Neural cell (in vitro differentiated cells): Measurements from ENCODE around the gene ZNF14. TPM values are rescaled to one million over a fixed set of nuclear protein-coding genes. Genes with fewer than 3 reads are reported as not detected.

Experiments used
- H2AFZ ChIP-seq: fragments of 200-600, 300-800 bp; sonication (generic), shearing (Covaris generic); 2 replicates; pipeline ENCODE4 v1.6.0; 2014; ENCODE audit warnings: low read depth, mild to moderate bottlenecking, antibody characterized with exemption, low read length, moderate library complexity
- H3F3A ChIP-seq: fragments of 200-600 bp; shearing (Covaris generic); 2 replicates; pipeline ENCODE4 v1.6.1; 2016; ENCODE audit warnings: mild to moderate bottlenecking, moderate library complexity, mixed read lengths, antibody characterized with exemption, low read length; ENCODE audit not compliant: insufficient read depth, poor library complexity, severe bottlenecking
- H3K27ac ChIP-seq: fragments of 200-600, 300-800 bp; sonication (generic), shearing (Covaris generic); 2 replicates; pipeline ENCODE4 v1.5.1; 2014; ENCODE audit warnings: mild to moderate bottlenecking, low read length, moderate library complexity
- H3K27me3 ChIP-seq: fragments of 300-800, 200-600 bp; sonication (generic), shearing (Covaris generic); 2 replicates; pipeline ENCODE4 v1.6.0; 2014; ENCODE audit warnings: mild to moderate bottlenecking, low read depth, low read length, moderate library complexity; ENCODE audit not compliant: insufficient read depth
- H3K36me3 ChIP-seq: fragments of 300-800, 200-600 bp; sonication (generic), shearing (Covaris generic); 2 replicates; pipeline ENCODE4 v1.5.1; 2014; ENCODE audit warnings: mild to moderate bottlenecking, antibody characterized with exemption, low read length, moderate library complexity; ENCODE audit not compliant: insufficient read depth
- H3K4me2 ChIP-seq: fragments of 300-800, 200-600 bp; sonication (generic), shearing (Covaris generic); 2 replicates; pipeline ENCODE4 v1.6.0; 2014; ENCODE audit warnings: mild to moderate bottlenecking, low read length
- H3K4me3 ChIP-seq: fragments of 300-800, 200-600 bp; sonication (generic), shearing (Covaris generic); 2 replicates; pipeline ENCODE4 v1.5.1; 2014; ENCODE audit warnings: mild to moderate bottlenecking, low read length, moderate library complexity
- H3K79me2 ChIP-seq: fragments of 200-600 bp; shearing (Covaris generic); replicated peaks from 2 replicates; pipeline ENCODE4 v1.6.0; 2014; ENCODE audit warnings: mild to moderate bottlenecking, low read length, moderate library complexity; ENCODE audit not compliant: insufficient read depth
- H3K9ac ChIP-seq: fragments of 300-800, 200-600 bp; sonication (generic), shearing (Covaris generic); 2 replicates; pipeline ENCODE4 v1.6.1; 2016; ENCODE audit warnings: mild to moderate bottlenecking, low read length, mixed read lengths
- H3K9me2 ChIP-seq: fragments of 200-600 bp; shearing (Covaris generic); 2 replicates; pipeline ENCODE4 v1.6.1; 2016; ENCODE audit warnings: mild to moderate bottlenecking, low read length, mixed read lengths; ENCODE audit not compliant: insufficient read depth
- H3K9me3 ChIP-seq: fragments of 200-600, 300-800 bp; sonication (generic), shearing (Covaris generic); 2 replicates; pipeline ENCODE4 v1.6.1; 2016; ENCODE audit warnings: mild to moderate bottlenecking, mixed run types, low read length, moderate library complexity, mixed read lengths
- H4K20me1 ChIP-seq: fragments of 200-600 bp; shearing (Covaris generic); 2 replicates; pipeline ENCODE4 v1.6.1; 2016; ENCODE audit warnings: mild to moderate bottlenecking, mixed run types; ENCODE audit not compliant: insufficient read depth
- CTCF ChIP-seq: fragments of 450-650 bp; IDR thresholded peaks from 2 replicates; pipeline ENCODE4 v1.5.1; 2014; ENCODE audit warnings: antibody characterized with exemption, mild to moderate bottlenecking, moderate library complexity; ENCODE audit not compliant: poor library complexity, severe bottlenecking
- EP300 ChIP-seq: fragments of 450-650 bp; conservative IDR thresholded peaks from 2 replicates; pipeline ENCODE4 v1.6.1; 2014; ENCODE audit warnings: antibody characterized with exemption, mild to moderate bottlenecking, moderate library complexity; ENCODE audit not compliant: poor library complexity, severe bottlenecking
- EZH2 ChIP-seq: fragments of 200-600, 300-800 bp; shearing (Covaris generic), sonication (generic); IDR thresholded peaks from 2 replicates; pipeline ENCODE4 v1.6.1; 2014; ENCODE audit warnings: antibody characterized with exemption, low read length, borderline replicate concordance, mild to moderate bottlenecking; ENCODE audit not compliant: insufficient read depth, poor library complexity, severe bottlenecking
- MXI1 ChIP-seq: fragments of 450-650 bp; conservative IDR thresholded peaks from 2 replicates; pipeline ENCODE4 v1.6.1; 2014; ENCODE audit warnings: antibody characterized with exemption, mild to moderate bottlenecking; ENCODE audit not compliant: poor library complexity, severe bottlenecking
- POLR2AphosphoS5 ChIP-seq: IDR thresholded peaks from 2 replicates; pipeline ENCODE4 v1.6.1; 2012
- RAD21 ChIP-seq: fragments of 450-650 bp; conservative IDR thresholded peaks from 2 replicates; pipeline ENCODE4 v1.6.1; 2014; ENCODE audit warnings: antibody characterized with exemption, mild to moderate bottlenecking, moderate library complexity
- REST ChIP-seq: IDR thresholded peaks from 2 replicates; pipeline ENCODE4 v1.6.1; 2012; ENCODE audit warnings: borderline replicate concordance
- SMC3 ChIP-seq: fragments of 450-650 bp; conservative IDR thresholded peaks from 2 replicates; pipeline ENCODE4 v1.6.1; 2014; ENCODE audit warnings: antibody characterized with exemption, mild to moderate bottlenecking, moderate library complexity; ENCODE audit not compliant: poor library complexity
- TAF1 ChIP-seq: IDR thresholded peaks from 2 replicates; pipeline ENCODE4 v1.6.1; 2012; ENCODE audit warnings: low read depth
- polyA plus RNA-seq: library from polyadenylated mRNA; depleted of rRNA; stranded (reverse); fragments of >200 nt; gene quantifications from 2 replicates; pipeline ENCODE4 v1.2.3, GENCODE V29; 2014

Gene ZNF14
- polyA plus RNA-seq, 1 donor from 2014 or later = 8.2 TPM

GRCh38 chr19:19741184-19741583, 8.3 kb upstream of the ZNF14 start:
- H3K9me3 ChIP-seq = no peaks in the 10 kb centered on the region
- H3K79me2 ChIP-seq = no peaks in the 10 kb centered on the region
- no peaks in the 10 kb centered on the region for H3K9me2 ChIP-seq
- H3K4me2 ChIP-seq = no peak overlapping the region
- TF ChIP-seq EZH2 (no peak), REST (no peak), POLR2AphosphoS5 (no peak), RAD21 (no peak), CTCF (no peak), MXI1 (no peak)
- H3K4me3 ChIP-seq = no peak overlapping the region
- no peak overlapping the region for H2AFZ ChIP-seq
- no peak overlapping the region for H3K27ac ChIP-seq
- H4K20me1 ChIP-seq = no peaks in the 10 kb centered on the region
- H3K27me3 ChIP-seq = no peaks in the 10 kb centered on the region
- no peak overlapping the region for H3K9ac ChIP-seq
- H3K36me3 ChIP-seq = no peaks in the 10 kb centered on the region
- no peaks in the 10 kb centered on the region for H3F3A ChIP-seq

- no peaks in the 10 kb centered on the region for H3K27me3 ChIP-seq
- H3K36me3 ChIP-seq = no peaks in the 10 kb centered on the region
- no peak overlapping the region for H3K9ac ChIP-seq
- H3K4me3 ChIP-seq = no peak overlapping the region
- no peaks in the 10 kb centered on the region for H3K9me2 ChIP-seq
- no peak overlapping the region for H3K27ac ChIP-seq
- no peaks in the 10 kb centered on the region for H4K20me1 ChIP-seq
- TF ChIP-seq MXI1 (no peak), RAD21 (no peak), POLR2AphosphoS5 (no peak), EZH2 (no peak), TAF1 (no peak), REST (no peak), CTCF (no peak), SMC3 (no peak), EP300 (no peak)
- no peaks in the 10 kb centered on the region for H3F3A ChIP-seq
- H2AFZ ChIP-seq = no peak overlapping the region
- no peaks in the 10 kb centered on the region for H3K79me2 ChIP-seq
- H3K4me2 ChIP-seq = no peak overlapping the region
- no peaks in the 10 kb centered on the region for H3K9me3 ChIP-seq
Observed at GRCh38 chr19:19740755-19741154, 7.8 kb upstream of the ZNF14 start.
